Memory B cell (primary cell): ENCODE measurements around the gene FAM114A2.

Experiments
- ATAC-seq: fragments of 150-1000 bp; cut with Tn5 transposase; 2 replicates; pipeline ENCODE4 v1.10.0; 2021; ENCODE audit warnings: low read depth, mild to moderate bottlenecking, moderate library complexity
- DNase-seq, 2 donors: peaks; one replicate each; pipeline ENCODE4 v3.0.0; 2022; ENCODE audit warnings: low spot score in 2 of 2
- H3K27ac Mint-ChIP-seq: one replicate; pipeline ENCODE4 v1.8.0; 2022; ENCODE audit warnings: mild to moderate bottlenecking, moderate library complexity, mixed read lengths
- H3K27me3 Mint-ChIP-seq: one replicate; pipeline ENCODE4 v1.8.0; 2022; ENCODE audit warnings: mixed read lengths
- H3K36me3 Mint-ChIP-seq: one replicate; pipeline ENCODE4 v1.8.0; 2022; ENCODE audit warnings: mild to moderate bottlenecking, mixed read lengths
- H3K4me1 Mint-ChIP-seq: one replicate; pipeline ENCODE4 v1.8.0; 2022; ENCODE audit warnings: mixed read lengths
- H3K4me3 Mint-ChIP-seq: one replicate; pipeline ENCODE4 v1.8.0; 2022; ENCODE audit warnings: mild to moderate bottlenecking, moderate library complexity, mixed read lengths
- H3K9me3 Mint-ChIP-seq: one replicate; pipeline ENCODE4 v1.8.0; 2022; ENCODE audit warnings: mixed read lengths

FAM114A2 gene

DNA sequence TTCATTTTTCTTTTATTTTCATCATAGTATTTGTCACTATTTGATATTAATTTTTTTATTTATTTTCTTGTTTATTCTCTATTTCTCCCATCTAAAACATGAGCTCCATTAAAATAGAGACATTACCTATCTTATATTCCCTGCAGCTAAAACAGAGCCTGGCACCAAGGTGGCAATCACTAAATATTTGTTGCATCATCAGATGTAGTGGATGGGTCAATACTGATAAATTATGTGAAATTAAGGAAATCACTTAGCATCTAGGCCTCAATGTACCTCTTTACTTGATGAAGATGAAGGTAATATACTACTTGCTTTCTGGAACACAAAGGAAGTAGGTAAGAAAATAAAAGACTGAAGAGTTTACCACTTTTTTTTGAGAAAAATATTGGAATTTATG is 24.7 kb upstream of the FAM114A2 start:
- Mint-ChIP-seq H3K36me3 (peaks cover 2% of the 10 kb centered on the region), H3K27me3 (no peaks in the 10 kb centered on the region), H3K9me3 (no peaks in the 10 kb centered on the region), H3K4me3 (no peak overlapping the region), H3K27ac (no peak overlapping the region), H3K4me1 (peaks cover 16% of the 10 kb centered on the region)
- DNase-seq (no peak), ATAC-seq (no peak)

GRCh38 chr5:154060606-154061005 is 21.9 kb upstream of the FAM114A2 start:
- no peak for DNase-seq
- Mint-ChIP-seq H3K36me3 (peaks cover 2% of the 10 kb centered on the region), H3K4me3 (no peak overlapping the region), H3K27me3 (no peaks in the 10 kb centered on the region), H3K4me1 (peaks cover 26% of the 10 kb centered on the region), H3K27ac (no peak overlapping the region), H3K9me3 (no peaks in the 10 kb centered on the region)
- ATAC-seq = no peak

DNA sequence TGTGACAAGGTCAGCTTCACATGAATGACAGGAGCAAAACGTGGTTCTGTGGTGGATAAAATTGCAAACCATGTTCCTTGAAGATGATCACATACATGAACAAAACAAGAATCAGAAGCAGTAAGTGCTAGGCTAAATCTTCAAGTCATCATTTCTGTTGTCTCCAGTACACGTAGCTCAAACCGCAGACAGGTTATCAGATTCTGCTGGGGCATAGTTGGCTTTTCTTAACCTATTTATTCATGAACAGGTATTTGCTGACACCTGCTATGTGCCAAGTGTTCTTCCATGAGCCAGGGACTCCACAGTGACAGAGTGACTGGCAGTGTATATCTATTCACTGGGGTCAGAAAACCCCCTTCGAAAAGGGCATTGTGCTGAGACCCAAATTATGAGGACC is 20.9 kb upstream of the FAM114A2 start:
- Mint-ChIP-seq H3K9me3 (no peaks in the 10 kb centered on the region), H3K4me1 (peaks cover 26% of the 10 kb centered on the region), H3K27ac (no peak overlapping the region), H3K4me3 (no peak overlapping the region), H3K27me3 (no peaks in the 10 kb centered on the region), H3K36me3 (peaks cover 5% of the 10 kb centered on the region)
- DNase-seq (no peak), ATAC-seq (no peak)

DNA sequence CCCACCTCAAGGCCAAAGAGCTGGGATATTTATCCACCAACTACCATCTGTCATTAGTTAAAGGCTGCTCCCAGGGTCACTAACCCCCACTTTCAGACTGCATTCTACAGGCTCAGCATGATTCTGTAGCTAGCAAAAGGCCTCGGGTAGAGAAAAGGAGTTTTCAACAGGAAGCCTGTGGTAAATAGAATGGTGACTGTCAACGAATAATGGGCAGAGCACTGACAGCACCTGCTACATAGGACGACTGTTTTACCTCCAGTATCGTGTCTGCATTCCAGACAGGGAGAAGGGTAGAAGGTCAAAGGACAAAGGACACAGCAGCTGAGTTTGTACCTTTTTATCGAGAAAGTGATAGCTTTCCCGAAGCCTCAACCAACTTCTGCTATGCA is 20.3 kb upstream of the FAM114A2 start:
- Mint-ChIP-seq H3K4me3 (no peak overlapping the region), H3K27ac (peak overlapping the region; percentile 60)

DNA sequence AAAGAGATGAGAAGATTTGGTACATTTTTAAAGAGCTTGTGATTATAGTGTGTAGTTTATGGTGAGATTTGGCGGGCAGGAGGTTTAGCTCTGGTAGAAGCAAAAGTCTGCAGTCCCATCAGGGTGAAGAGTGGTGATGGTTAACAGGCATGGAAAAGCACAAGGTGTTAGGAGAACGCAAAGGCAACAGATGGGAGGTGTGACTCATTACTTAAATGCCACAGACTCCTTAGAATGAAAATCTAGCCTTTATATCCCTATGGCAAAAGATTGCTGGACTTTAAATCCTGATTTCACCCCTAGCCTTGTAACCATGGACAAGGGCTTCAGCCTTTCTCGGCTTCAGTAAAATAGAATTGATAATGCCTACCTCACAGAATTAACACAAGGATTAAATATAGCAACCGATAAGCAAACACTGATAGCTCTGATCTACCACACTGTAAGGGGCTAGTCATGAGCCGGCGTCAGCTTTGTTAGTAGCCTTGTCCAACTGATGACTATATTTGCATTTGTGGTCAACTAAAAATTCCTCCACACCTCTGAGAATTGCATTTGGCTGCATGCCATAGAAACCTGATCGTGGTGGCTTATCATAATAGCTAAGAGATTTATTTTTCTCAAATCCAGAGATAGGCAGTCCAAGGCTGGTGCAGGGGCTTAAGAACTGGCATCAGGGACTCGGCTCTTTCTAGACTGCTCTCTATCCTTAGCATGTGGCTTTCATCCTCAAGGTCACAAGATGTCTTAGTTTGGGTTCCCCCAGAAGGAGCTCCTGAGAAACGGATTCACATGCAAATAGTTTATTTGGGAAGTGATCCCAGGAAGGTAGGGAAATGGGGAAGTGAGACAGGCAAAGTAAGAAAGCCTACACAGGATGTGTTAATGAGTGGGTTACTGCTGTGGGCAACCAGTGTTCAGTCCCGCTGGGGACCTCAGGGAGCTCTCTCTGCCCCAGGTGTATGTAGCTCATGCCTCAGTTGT is 19.6 kb upstream of the FAM114A2 start:
- peaks cover 26% of the 10 kb centered on the region for H3K4me1 Mint-ChIP-seq
- H3K9me3 Mint-ChIP-seq = no peaks in the 10 kb centered on the region
- H3K4me3 Mint-ChIP-seq = no peak overlapping the region
- H3K36me3 Mint-ChIP-seq = peaks cover 6% of the 10 kb centered on the region
- no peak for DNase-seq
- H3K27ac Mint-ChIP-seq = peak overlapping the region; percentile 60
- ATAC-seq = peak; percentile 55
- no peaks in the 10 kb centered on the region for H3K27me3 Mint-ChIP-seq

More for the DNA sequence above, 20.3 kb upstream of the FAM114A2 start:
- Mint-ChIP-seq H3K27me3 (no peaks in the 10 kb centered on the region), H3K9me3 (no peaks in the 10 kb centered on the region), H3K36me3 (peaks cover 6% of the 10 kb centered on the region), H3K4me1 (peaks cover 26% of the 10 kb centered on the region)
- no peak for DNase-seq
- peak; percentile 34 for ATAC-seq

DNA sequence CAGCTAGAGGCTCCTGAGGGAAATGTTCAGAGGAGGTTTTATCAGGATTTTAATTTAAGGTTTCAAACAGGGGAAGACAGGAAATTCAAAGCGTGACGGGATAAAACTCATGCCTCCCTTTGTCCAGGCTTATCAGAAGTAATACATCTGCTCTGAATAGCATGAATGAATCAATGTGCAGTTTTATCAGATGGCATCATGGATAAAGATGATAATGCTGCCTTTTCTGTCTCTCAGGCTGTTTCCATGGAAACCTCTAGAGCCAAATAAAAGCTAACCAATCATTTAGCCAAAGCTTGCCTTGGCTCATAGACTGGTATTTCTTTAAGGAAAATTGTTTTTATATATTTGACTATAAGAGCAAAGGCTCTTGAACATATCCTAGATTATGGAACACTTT is 16.5 kb upstream of the FAM114A2 start:
- Mint-ChIP-seq H3K4me1 (peaks cover 29% of the 10 kb centered on the region), H3K27ac (no peak overlapping the region), H3K27me3 (no peaks in the 10 kb centered on the region), H3K36me3 (peaks cover 21% of the 10 kb centered on the region), H3K4me3 (no peak overlapping the region), H3K9me3 (no peaks in the 10 kb centered on the region)
- DNase-seq = no peak
- ATAC-seq = no peak

DNA sequence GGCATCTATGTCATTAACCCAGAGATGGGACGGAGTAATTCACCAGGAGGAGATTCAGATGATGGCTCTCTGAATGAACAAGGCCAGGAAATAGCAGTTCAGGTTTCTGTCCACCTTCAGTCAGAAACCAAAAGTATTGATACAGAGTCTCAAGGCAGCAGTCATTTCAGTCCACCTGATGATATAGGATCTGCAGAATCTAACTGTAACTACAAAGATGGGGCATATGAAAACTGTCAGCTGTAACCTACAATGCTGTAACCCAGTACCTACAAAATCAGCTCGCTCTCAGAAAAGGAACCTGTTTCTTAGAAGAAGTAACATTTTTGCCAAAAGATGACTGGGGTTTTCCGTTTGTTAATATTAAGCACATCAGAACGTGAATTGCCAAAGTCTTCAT is 14.8 kb upstream of the FAM114A2 start:
- Mint-ChIP-seq H3K4me3 (no peak overlapping the region), H3K9me3 (no peaks in the 10 kb centered on the region), H3K4me1 (peaks cover 14% of the 10 kb centered on the region), H3K36me3 (peaks cover 26% of the 10 kb centered on the region), H3K27me3 (no peaks in the 10 kb centered on the region), H3K27ac (no peak overlapping the region)
- no peak for ATAC-seq
- no peak for DNase-seq

- peaks cover 15% of the 10 kb centered on the region for H3K4me1 Mint-ChIP-seq
- ATAC-seq (no peak), DNase-seq (no peak)
- H3K4me3 Mint-ChIP-seq = no peak overlapping the region
- peaks cover 34% of the 10 kb centered on the region for H3K36me3 Mint-ChIP-seq
- H3K9me3 Mint-ChIP-seq = no peaks in the 10 kb centered on the region
- no peaks in the 10 kb centered on the region for H3K27me3 Mint-ChIP-seq
- no peak overlapping the region for H3K27ac Mint-ChIP-seq
Observed at GRCh38 chr5:154049636-154050035, 10.9 kb upstream of the FAM114A2 start.

DNA sequence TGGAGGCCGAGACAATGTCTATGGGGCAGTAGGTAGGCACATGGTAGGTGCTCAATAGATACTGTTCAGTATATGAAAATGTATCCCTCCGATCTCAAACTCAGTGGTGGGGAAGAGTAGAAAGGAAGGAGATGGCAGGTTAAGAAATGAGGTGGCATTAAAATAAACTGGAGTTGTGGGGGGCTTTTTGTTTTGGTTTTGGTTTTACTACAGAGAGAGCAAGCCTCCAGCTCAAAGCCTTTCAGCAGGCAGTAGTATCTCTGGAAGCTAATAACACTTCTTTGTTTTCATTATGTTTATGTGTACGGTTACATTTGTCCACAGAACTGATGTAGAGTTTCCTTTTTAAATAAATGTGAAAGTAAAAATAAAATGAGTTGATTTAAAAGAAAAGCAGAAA is 8.6 kb upstream of the FAM114A2 start:
- ATAC-seq = no peak
- peaks cover 21% of the 10 kb centered on the region for H3K4me1 Mint-ChIP-seq
- H3K36me3 Mint-ChIP-seq = peaks cover 30% of the 10 kb centered on the region
- no peaks in the 10 kb centered on the region for H3K27me3 Mint-ChIP-seq
- H3K27ac Mint-ChIP-seq = peak overlapping the region; percentile 91
- H3K9me3 Mint-ChIP-seq = no peaks in the 10 kb centered on the region
- H3K4me3 Mint-ChIP-seq = no peak overlapping the region
- no peak for DNase-seq

DNA sequence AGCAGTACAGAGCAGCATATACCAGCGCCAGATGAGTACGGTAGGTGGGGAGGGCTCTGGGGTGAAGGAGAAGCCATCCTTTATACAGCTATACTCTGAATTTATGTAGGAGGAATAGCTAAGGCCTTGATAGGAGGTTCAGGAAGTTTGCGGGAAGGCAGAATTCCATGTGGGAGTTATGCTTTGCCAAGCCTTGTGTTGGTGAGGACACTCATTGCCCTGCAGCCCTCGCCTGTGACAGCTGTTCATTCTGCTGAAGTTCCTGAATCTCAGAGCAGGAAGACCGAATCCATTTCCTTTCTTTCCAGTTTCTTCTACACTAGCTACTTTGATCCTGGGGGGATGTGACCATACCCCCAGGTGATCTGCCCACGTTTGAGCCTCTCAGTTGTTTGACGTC is 7.8 kb upstream of the FAM114A2 start:
- Mint-ChIP-seq H3K36me3 (peaks cover 27% of the 10 kb centered on the region), H3K4me1 (peaks cover 22% of the 10 kb centered on the region), H3K27ac (no peak overlapping the region), H3K27me3 (no peaks in the 10 kb centered on the region), H3K4me3 (no peak overlapping the region), H3K9me3 (no peaks in the 10 kb centered on the region)
- no peak for DNase-seq
- no peak for ATAC-seq

- Mint-ChIP-seq H3K36me3 (peaks cover 18% of the 10 kb centered on the region), H3K27ac (peak overlapping the region; percentile 21), H3K9me3 (no peaks in the 10 kb centered on the region), H3K27me3 (no peaks in the 10 kb centered on the region), H3K4me1 (peaks cover 28% of the 10 kb centered on the region), H3K4me3 (no peak overlapping the region)
- DNase-seq = no peak
- no peak for ATAC-seq
Observed at GRCh38 chr5:154044581-154044980, 5.9 kb upstream of the FAM114A2 start.

GRCh38 chr5:154044099-154044498 is 5.4 kb upstream of the FAM114A2 start:
- Mint-ChIP-seq H3K27me3 (no peaks in the 10 kb centered on the region), H3K4me3 (no peak overlapping the region), H3K4me1 (peaks cover 32% of the 10 kb centered on the region), H3K27ac (no peak overlapping the region), H3K9me3 (no peaks in the 10 kb centered on the region), H3K36me3 (peaks cover 14% of the 10 kb centered on the region)
- DNase-seq (no peak), ATAC-seq (no peak)

GRCh38 chr5:154042766-154043165 is 4.1 kb upstream of the FAM114A2 start:
- Mint-ChIP-seq H3K36me3 (peaks cover 14% of the 10 kb centered on the region), H3K27me3 (no peaks in the 10 kb centered on the region), H3K4me3 (no peak overlapping the region), H3K9me3 (no peaks in the 10 kb centered on the region), H3K27ac (no peak overlapping the region), H3K4me1 (peaks cover 40% of the 10 kb centered on the region)
- DNase-seq (no peak), ATAC-seq (no peak)

GRCh38 chr5:154039458-154039829 is 734 bp upstream of the FAM114A2 start:
- H3K27ac Mint-ChIP-seq = peak overlapping the region; percentile 97
- no peaks in the 10 kb centered on the region for H3K27me3 Mint-ChIP-seq
- H3K4me3 Mint-ChIP-seq = peak overlapping the region; percentile 93
- peaks cover 5% of the 10 kb centered on the region for H3K36me3 Mint-ChIP-seq
- H3K9me3 Mint-ChIP-seq = no peaks in the 10 kb centered on the region
- peaks cover 28% of the 10 kb centered on the region for H3K4me1 Mint-ChIP-seq
- ATAC-seq = no peak
- no peak for DNase-seq

DNA sequence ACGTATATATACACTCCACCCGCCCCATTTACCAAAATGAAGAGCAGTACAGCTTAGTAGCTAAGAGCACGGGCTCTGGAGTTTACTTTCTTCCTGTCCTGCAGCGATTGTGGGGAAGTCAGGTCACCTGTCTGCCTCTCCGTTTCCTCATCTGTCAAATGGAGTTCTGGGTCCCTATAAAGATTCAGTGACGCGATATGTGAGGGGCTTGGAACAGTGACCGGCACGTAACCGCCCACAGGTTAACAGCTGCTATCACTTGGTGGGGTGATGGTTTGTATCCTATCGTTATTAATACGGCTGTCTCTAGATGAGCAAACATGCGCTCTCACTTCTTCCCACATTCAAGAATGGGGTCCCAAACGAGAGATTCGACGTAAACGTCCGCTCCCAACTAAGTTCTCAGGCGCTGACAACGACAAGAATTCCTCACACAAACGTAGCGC is 426 bp downstream of the FAM114A2 start:
- no peak for DNase-seq
- Mint-ChIP-seq H3K4me3 (peak overlapping the region; percentile 93), H3K27me3 (no peaks in the 10 kb centered on the region), H3K27ac (peak overlapping the region; percentile 97), H3K9me3 (no peaks in the 10 kb centered on the region), H3K4me1 (peaks cover 22% of the 10 kb centered on the region), H3K36me3 (peaks cover 11% of the 10 kb centered on the region)
- peak; percentile 44 for ATAC-seq
